HG03064 (cell line): ENCODE results near the gene BCS1L.

Experiments
- ATAC-seq: cut with Tn5 transposase; IDR thresholded peaks from one replicate; pipeline ENCODE4 v1.9.1; 2021; ENCODE audit warnings: low read depth; ENCODE audit not compliant: unreplicated experiment

BCS1L gene

DNA sequence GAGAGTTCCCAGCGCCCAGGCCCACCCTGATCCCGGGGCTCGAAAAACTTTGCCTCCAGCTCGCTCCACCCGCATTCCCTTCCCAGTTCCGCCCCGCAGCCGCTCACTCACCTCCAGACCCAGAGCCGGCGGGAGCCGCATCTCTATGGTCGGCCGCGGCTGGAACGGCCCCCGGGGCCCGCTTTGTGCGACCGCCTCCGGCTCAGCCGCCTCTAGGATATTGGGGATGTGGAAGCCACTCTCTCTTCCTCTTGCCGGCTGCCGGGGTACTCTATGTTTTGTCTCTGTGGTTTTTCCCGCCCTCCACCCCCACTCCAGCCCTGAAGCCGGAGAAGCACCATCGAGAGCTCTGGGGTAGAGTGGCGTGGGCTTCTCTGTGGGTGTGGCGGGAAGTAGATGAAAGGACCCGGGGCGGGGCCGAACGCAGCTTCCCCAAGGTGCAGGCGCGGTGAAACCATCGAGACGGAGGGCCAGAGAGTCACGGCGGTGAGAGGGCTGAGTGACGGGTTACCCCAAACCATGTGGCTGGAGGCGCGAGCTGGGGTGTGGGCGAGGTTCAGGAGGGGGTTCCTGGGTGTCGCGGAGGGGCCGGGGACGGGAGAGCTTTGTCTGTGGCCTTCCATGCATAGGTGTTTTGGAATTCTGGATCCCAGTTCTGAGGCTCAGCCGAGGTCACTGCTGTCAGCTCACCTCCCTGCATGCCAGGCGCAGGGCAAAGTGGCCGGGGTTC, at the start of gene BCS1L, which contains the start of gene ZNF142:
BCS1L (plus strand) TSS at position 426 of the 730 bp plus-strand sequence. CDS start 1,305 bp downstream, outside the sequence.
ZNF142 (minus strand) TSS at position 366 of the 730 bp plus-strand sequence. CDS start 3,194 bp downstream, outside the sequence.
- peak; percentile 93 for ATAC-seq

- no peak for ATAC-seq
Measured at GRCh38 chr2:218615868-218616315, 43.6 kb upstream of the BCS1L start.

DNA sequence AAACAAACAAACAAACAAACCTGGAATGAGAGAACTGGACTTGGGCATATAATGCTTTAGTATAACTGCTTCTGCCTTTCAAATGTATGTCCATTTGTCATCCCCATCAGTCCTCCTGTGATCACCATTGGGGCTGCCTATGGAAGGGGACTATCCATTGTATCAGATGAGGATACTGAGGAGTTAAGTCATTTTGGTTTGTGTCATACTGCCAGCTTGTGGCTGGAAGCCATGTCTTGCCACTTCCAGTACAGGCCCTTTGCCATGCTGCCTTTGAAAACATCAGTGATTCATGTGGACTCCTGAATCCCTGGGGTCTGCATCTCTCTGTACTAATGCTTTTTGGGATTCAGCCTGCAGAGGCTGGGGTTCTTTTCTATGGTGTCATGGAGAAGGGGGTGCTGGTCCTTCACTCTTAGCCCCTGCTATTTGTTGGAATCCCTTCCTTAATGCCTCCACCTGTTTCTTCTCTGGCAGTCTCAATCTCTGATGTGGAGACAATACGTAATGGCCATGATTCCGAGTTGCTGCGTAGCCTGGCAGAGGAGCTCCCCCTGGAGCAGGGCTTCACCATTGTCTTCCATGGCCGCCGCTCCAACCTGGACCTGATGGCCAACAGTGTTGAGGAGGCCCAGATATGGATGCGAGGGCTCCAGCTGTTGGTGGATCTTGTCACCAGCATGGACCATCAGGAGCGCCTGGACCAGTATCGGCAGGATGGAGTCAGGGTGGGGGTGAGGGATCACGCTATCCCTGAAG, 41.2 kb upstream of the BCS1L start:
- no peak for ATAC-seq

- ATAC-seq: no peak
Measured at GRCh38 chr2:218621007-218621406, 38.5 kb upstream of the BCS1L start.

GRCh38 chr2:218622606-218623365, 36.7 kb upstream of the BCS1L start:
- ATAC-seq: no peak

DNA sequence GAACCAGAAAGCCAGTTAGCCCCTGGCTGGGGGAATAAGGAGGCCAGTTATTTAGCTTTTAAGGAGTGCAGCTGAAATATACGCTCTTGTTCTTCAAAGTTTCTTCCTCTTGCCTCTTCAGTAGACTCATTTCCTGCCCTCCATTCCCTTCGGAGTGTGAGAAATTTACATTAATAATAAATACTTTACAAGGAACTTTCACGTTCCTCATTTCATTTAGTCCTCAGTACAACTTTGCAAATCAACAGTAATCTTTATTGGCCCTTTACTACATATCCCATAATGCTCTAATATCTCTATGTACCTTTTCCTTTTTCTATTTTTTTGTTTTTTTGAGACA, 36.1 kb upstream of the BCS1L start:
- ATAC-seq: no peak

- ATAC-seq: no peak
Measured at GRCh38 chr2:218626369-218626768, 33.1 kb upstream of the BCS1L start.

DNA sequence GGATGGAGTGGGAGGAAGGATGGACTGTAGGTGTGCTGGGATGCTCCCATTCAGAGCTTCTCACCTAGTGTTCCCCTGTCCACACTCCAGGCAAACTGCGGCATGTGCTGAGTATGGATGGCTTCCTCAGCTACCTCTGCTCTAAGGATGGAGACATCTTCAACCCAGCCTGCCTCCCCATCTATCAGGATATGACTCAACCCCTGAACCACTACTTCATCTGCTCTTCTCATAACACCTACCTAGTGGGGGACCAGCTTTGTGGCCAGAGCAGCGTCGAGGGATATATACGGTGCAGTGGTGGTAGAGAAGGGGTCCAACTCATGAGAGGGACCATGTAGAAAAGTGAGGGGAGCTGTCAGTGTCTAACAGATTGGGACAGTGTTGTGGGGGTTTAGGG, 31.5 kb upstream of the BCS1L start:
- ATAC-seq: no peak

DNA sequence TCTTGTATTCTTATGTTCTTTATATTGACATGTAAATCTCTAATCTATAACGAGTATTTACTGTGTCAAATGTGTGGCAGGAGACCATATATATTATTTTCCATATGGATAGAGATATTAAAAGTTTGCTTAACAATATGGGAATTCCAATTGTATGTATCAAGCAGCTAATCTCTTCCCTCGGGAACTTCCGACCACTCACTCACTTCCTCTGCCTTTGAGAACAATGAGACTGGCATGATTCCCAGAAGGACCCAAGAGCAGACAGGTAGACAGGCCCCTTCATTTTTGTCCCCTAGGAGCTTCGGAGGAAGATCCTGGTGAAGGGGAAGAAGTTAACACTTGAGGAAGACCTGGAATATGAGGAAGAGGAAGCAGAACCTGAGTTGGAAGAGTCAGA, 27.6 kb upstream of the BCS1L start:
- no peak for ATAC-seq

DNA sequence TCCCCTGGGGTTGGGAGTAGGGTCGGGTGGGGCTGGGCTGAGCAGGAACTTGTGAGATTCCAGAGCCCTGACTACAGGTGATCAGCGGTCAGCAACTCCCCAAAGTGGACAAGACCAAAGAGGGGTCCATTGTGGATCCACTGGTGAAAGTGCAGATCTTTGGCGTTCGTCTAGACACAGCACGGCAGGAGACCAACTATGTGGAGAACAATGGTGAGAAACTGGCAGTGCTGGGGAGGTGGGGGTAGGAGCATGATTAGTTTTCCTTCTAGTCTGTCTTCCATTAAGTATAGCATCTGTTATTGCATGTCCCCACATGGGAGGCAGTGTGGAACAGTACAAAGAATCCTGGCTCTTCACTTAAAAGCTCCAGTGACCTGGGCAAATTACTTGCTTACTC, 23.8 kb upstream of the BCS1L start:
- ATAC-seq: no peak

DNA sequence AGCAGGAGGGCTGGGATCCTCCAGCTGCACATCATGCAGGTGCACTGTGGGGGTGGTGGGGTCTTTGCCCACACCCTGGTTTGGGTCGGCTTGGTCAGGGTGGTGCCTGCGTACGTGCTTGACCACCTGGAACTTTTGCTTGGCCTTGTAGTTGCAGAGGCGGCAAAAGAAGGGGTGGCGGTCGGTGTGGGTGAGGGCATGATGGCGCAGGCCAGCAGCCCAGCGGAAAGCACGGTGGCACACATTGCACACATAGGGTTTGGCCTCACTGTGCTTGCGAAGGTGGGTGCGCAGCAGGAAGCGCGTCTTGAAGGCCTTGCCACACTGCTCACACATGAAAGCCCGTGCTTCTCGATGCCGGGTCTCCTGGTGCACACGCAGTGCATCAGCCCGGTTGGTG, 21.1 kb upstream of the BCS1L start:
- no peak for ATAC-seq

GRCh38 chr2:218642121-218642656, 17.3 kb upstream of the BCS1L start:
- ATAC-seq: no peak

DNA sequence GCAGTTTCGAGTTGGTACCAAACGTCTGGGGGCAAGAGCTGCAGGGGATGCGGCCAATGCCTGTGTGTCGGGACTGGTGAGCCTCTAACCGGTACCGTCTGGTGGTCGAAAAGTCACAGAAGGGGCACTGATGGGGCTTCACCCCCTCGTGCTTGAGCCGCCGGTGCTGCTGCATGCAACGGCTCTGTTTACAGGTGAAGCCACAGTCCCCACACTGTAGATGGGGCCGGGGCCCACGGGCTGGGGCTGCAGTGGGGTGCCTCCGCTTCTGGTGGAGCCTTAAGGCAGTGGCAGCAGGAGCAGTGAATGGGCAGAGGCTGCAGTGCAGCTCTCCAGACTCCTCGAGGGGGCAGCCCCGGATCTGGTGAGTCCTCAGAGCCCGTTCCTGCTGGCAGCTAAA, 16.7 kb upstream of the BCS1L start:
- ATAC-seq: no peak

DNA sequence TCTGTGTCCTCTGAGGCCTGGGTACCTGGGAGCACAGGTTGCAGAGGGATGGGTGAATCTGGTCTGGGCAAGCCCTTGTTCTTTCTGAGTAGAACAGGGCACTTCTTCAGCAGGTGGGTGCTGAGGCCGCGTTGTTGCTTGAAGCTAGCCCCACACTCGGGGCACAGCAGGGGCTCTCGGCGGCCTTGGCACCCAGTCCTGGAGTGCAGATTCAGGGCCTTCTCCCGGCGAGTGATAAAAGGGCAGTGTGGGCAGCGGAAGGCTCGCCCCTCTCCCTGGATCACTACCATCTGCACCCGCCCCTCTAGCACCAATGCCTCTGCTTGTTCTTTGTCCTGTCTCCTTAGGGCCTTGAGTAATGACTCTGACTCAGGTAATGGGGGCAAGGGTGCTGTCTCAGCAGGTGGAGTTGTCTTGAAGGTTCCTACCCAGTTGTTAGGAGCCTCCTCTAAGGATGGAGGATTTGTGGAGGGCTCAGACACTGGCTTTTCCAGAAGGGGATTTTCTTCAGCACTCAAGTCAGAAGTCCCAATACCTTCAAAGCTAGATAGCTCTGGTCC, 15.7 kb upstream of the BCS1L start:
- no peak for ATAC-seq

DNA sequence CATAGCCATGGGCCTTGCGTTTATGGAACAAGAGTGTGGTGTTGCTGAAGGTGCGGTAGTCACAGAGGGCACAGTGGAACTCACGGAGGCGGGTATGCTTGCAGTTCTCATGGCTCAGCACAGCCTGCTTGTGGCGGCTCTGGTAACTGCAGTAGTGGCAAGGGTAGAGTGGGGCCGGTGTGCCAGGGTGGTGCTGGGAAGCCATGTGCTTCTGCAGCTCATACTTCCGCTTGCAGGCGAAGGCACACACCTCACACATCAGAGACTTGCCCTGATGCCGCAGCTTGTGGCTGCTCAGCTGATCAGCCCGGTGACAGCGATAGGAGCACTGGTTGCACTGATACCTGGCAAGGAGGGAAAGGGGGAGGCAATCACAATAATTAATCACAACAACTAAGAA, 14.8 kb upstream of the BCS1L start:
- ATAC-seq: no peak

DNA sequence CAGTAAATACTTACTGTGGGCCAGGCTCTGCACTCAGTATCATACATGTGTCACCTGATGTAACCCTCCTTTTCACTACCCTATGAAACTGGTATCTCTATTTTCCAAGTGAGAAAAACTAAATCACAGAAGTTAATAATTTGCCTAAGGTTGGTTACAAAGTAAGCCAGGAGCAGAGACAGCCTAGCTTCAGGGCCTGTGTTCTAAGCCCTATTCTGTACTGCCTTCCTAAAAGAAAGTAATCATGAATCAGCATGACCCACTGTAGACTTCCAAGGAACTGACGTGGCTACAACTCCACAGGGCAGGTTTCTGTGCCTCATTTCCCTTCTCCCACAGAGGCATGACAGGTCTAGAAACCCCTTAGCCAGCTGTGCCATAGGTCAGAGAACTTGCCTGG, 14.4 kb upstream of the BCS1L start:
- no peak for ATAC-seq

DNA sequence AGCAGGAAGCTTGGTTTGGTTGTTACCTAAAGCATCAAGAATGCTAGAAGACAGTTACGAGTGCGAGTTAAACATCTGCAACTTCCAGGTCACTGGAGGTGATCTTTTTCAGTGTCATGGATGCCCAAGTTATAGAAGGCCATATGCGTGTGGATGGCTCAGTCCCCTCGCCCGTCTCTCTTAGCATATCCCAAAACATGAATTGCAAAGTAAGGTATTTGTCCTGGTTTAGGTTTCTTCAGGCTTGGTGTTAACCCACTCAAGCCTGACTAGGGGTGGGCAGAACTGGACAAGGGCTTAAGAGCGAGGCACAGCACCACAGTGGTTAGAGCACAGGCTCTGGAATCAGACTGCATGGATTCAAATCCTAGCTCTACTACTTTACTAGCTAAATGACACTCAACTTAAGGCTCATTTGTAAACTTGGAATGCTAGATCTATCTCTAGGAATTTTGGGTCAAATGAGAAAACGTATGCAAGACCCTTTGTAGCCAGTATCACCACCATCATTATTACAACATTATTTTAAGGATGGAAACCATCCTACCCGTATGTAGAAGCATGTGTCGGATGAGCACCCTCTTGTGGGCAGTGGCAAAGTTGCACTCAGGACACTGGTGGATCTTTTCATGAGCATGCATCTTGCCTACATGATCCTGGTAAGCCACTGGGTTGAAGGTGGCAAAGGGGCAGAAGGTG, 11.2 kb upstream of the BCS1L start:
- no peak for ATAC-seq

- ATAC-seq: no peak
Measured at GRCh38 chr2:218648787-218649100, 10.7 kb upstream of the BCS1L start.

GRCh38 chr2:218655751-218656150, 3.7 kb upstream of the BCS1L start:
- ATAC-seq: no peak

DNA sequence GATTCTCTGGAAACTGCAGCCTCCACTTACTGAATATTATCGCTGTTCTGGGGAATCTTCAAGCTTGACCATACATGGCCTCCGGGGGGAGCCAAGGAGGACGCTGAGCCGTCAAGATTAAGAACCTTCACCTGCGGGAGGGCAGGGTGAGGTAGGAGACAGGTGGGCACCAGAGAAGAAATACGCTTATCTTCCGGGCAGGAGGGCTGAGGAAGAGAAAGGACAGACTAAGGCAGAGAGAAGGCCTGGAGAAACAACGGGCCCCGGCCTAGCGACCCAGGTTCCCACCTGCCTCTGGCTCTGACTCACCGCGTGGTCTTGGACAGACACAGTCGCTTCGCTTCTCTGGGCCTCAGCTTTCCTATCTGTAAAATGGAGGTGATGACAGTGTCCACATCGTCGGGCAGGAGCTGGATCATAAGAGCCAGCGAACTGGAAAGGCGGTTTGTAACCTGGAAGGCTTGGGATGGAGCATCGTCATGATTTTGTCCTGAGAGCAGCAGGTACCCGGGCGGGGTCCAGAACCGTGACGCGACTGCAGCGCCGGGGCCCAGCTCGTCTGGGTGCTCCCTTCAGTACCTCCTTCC, 719 bp upstream of the BCS1L start:
- peak; percentile 33 for ATAC-seq
